ENCODE results near the gene ODF2L. TPM values are rescaled to one million over a fixed set of nuclear protein-coding genes. Genes with fewer than 3 reads are reported as not detected.

Gene ODF2L
- total RNA-seq, 2 experiments from 2014 or later, result 17.8 to 18.0 TPM

Small RNAs within 50 kb of the gene (microRNA-seq; reads per million reads assigned to microRNA genes)
- not detected for gene MIR7856 (ENCODE audit: borderline microRNAs expressed, borderline replicate concordance)

Other genes with a start within 250 kb of the ODF2L start
- not detected for gene COL24A1, start 239.6 kb downstream of the ODF2L start, total RNA-seq
- gene CLCA2, start 27.8 kb upstream of the ODF2L start, total RNA-seq, result not detected
- gene CLCA1, start 72.6 kb upstream of the ODF2L start, total RNA-seq, result not detected
- not detected for gene CLCA4, start 150.8 kb upstream of the ODF2L start, total RNA-seq

All from activated naive CD4-positive, alpha-beta T cell treated with anti-CD3 and anti-CD28 coated beads for 36 hours (primary cell).